ENCODE results near the gene HYDIN. TPM values are rescaled to one million over a fixed set of nuclear protein-coding genes. Genes with fewer than 3 reads are reported as not detected.

HYDIN gene
- total RNA-seq, 1 donor from 2014 or later = not detected

DNA sequence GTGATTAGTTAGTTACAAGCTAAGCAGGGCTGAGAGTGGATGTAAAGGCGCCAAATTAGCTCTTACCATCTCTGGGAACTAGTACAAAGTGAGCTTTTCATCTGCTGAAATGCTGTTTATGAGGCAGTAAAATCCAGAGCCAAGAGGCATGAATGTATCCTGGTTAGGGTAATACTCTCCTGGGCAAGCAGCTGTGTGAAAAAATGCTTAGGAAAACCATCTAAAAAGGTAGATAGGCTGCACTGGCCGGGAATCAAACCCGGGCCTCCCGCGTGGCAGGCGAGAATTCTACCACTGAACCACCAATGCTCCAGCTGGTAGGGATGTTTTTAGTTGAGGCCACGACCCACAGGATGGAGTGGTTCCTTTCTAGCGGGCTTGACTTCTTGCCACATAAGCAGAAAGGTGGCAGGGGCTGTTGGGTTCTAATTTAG is 452.5 kb downstream of the HYDIN start:
- Mint-ChIP-seq H3K9me3 (no peaks in the 10 kb centered on the region), H3K27me3 (ENCODE audit: insufficient read depth) (no peaks in the 10 kb centered on the region), H3K4me3 (no peak overlapping the region), H3K4me1 (ENCODE audit: low read depth) (no peaks in the 10 kb centered on the region), H3K27ac (no peak overlapping the region), H3K36me3 (ENCODE audit: low read depth) (peaks cover 28% of the 10 kb centered on the region)
- intact Hi-C loops (cut with micrococcal nuclease) = no loop called here
- DNase-seq (ENCODE audit: low spot score) = no peak

DNA sequence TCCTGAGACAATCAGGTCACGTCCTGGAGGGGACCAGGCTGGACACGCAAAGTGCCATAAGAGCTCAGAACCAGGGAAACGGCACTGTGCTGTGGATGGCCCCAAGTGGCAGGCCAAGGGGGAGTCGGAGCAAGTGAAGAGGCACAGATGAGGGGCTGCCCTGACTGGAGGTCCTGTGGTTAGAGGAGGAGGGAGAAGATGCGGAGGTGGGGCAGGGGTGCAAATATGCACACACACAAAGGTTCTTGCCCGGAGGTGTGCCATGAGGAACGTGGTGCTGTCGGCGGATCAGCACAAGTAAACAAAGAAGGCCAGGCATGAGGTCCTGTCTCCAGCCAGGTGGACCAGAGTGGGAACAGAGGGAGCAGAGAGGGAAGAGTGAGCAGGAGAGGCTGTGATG is 453.0 kb downstream of the HYDIN start:
- no peak overlapping the region for H3K4me3 Mint-ChIP-seq
- H3K9me3 Mint-ChIP-seq = no peaks in the 10 kb centered on the region
- no peak for DNase-seq (ENCODE audit: low spot score)
- no peak overlapping the region for H3K27ac Mint-ChIP-seq
- H3K36me3 Mint-ChIP-seq (ENCODE audit: low read depth) = peaks cover 23% of the 10 kb centered on the region
- no peaks in the 10 kb centered on the region for H3K4me1 Mint-ChIP-seq (ENCODE audit: low read depth)
- no peaks in the 10 kb centered on the region for H3K27me3 Mint-ChIP-seq (ENCODE audit: insufficient read depth)
- intact Hi-C loops (cut with micrococcal nuclease) = no loop called here

DNA sequence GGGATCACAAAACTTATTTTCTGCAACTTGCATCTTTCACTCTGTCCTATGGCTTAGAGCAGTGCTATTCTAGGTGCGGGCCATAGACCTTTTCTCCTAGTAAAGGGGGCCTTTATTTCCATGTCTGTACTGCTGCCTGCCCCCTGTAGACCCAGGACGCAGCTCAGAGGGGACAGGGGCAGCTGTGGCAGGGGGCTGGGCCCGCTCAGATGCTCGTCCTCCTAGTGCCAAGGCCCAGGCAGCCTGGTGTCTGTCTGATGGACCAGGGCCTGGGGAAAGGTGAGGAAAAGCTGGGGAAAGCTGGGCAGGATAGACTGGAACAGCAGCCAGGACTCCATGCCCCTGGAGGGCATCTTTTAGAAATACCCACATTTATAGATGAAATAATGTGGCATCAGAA is 455.1 kb downstream of the HYDIN start:
- Mint-ChIP-seq H3K4me3 (no peak overlapping the region), H3K9me3 (no peaks in the 10 kb centered on the region), H3K27ac (no peak overlapping the region), H3K27me3 (ENCODE audit: insufficient read depth) (no peaks in the 10 kb centered on the region), H3K36me3 (ENCODE audit: low read depth) (peaks cover 8% of the 10 kb centered on the region), H3K4me1 (ENCODE audit: low read depth) (peaks cover 9% of the 10 kb centered on the region)
- intact Hi-C loops (cut with micrococcal nuclease) = no loop called here
- DNase-seq (ENCODE audit: low spot score) = no peak

DNA sequence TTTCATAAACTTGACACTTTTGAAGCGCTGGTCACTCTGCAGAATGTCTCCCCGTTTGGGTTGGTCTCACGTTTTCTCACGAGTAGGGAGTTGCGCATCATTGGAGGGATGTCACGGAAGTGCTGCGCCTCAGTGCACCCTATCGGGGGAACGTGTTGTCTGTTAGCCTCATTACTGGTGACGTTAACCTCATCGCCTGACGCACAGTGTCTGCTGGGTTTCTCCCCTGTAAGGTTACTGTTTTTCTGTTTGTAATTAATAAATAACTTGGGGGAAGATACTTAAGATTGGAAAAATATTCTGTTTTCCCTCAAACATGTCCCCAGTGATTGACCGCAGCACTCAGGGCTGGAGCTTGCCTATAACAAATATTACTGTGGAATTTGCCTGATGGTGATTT is 456.3 kb downstream of the HYDIN start:
- intact Hi-C loops (cut with micrococcal nuclease) = no loop called here
- peaks cover 8% of the 10 kb centered on the region for H3K36me3 Mint-ChIP-seq (ENCODE audit: low read depth)
- no peak overlapping the region for H3K4me3 Mint-ChIP-seq
- H3K4me1 Mint-ChIP-seq (ENCODE audit: low read depth) = peaks cover 9% of the 10 kb centered on the region
- no peak for DNase-seq (ENCODE audit: low spot score)
- H3K9me3 Mint-ChIP-seq = no peaks in the 10 kb centered on the region
- H3K27me3 Mint-ChIP-seq (ENCODE audit: insufficient read depth) = no peaks in the 10 kb centered on the region
- no peak overlapping the region for H3K27ac Mint-ChIP-seq

DNA sequence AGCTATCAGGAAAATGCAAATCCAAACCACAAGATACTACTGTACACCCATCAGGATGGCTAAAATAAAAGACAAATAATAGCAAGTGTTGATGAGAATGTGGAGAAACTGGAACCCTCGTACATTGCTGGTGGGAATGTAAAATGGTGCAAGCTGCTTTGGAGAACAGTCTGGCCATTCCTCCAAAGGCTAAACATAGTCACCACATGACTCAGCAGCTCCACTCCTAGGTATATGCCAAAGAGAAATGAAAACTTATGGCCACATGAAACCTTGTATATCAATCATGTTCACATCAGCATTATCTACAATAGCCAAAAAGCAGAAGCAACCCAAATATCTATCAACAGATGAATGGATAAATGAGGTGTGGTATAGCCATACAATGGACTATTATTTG is 458.0 kb downstream of the HYDIN start:
- DNase-seq (ENCODE audit: low spot score) = no peak
- peaks cover 4% of the 10 kb centered on the region for H3K36me3 Mint-ChIP-seq (ENCODE audit: low read depth)
- no peaks in the 10 kb centered on the region for H3K9me3 Mint-ChIP-seq
- H3K4me3 Mint-ChIP-seq = no peak overlapping the region
- intact Hi-C loops (cut with micrococcal nuclease) = no loop called here
- peaks cover 9% of the 10 kb centered on the region for H3K4me1 Mint-ChIP-seq (ENCODE audit: low read depth)
- H3K27me3 Mint-ChIP-seq (ENCODE audit: insufficient read depth) = no peaks in the 10 kb centered on the region
- H3K27ac Mint-ChIP-seq = no peak overlapping the region

DNA sequence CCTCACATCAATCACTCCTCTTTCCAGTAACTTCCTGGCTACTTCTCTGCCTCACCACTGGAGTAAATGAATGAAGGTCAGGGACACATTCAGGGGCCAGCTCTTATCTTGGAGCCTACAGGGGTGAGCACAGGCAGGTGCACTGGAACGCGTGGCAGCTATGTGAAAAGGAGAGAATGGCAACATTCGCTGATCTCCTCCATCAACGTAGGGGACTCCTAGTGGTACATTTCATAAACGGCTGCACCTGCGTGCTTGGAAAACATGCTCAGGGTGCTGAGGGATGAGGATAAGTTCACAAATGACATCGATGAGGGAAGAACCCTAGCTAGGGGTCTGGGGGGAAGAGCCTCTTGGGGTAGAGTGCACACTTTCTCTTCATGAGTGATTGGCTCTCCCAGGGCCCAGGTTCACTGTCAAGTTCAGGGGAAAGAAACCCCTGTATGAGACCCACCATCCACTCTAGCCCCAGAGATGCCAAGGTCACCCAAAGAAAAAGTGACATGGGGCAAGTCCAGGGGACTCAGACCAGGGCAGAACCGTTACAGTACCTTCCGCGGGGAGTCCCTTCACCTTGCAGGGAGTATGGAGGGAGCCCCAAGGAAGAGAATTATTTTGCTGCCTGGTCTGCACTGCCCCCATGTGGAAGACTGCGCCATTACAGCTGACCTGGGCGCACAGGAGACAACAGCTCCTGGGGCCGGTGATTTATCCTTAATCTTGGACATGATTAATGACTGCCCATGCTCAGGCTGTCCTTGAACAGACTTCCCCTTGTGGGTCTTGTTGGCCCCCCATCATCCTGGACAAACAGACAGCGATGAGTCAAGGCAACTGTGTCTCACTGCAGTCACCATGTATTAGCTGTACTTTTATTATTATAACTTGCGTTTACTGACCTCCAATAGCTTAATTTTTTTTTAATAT is 459.6 kb downstream of the HYDIN start:
- Mint-ChIP-seq H3K27me3 (ENCODE audit: insufficient read depth) (no peaks in the 10 kb centered on the region), H3K9me3 (no peaks in the 10 kb centered on the region), H3K4me3 (no peak overlapping the region), H3K27ac (no peak overlapping the region), H3K4me1 (ENCODE audit: low read depth) (peaks cover 9% of the 10 kb centered on the region), H3K36me3 (ENCODE audit: low read depth) (peaks cover 4% of the 10 kb centered on the region)
- peak; percentile 45 for DNase-seq (ENCODE audit: low spot score)
- intact Hi-C loops (cut with micrococcal nuclease) = loop anchor here (1.0 to 2.0 kb wide), 4 partner anchors 34 to 196 kb away; no protein-coding TSS in a partner anchor

DNA sequence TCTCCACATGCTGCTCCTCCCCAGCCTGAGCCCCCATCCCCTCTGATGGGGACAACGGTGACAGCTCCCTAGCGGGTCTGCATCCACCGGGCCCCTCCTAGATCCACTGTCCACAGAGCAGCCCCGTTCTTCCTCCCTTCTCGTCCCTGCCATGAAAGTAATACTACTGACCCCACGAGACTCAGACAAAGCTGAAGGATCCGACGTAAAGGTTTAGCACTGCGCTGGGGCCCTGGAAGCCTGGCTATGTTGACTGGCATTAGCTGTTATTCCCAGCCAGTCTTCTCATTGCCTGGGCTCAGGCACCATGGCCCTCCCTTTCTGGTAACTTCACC is 460.3 kb downstream of the HYDIN start:
- no peak for DNase-seq (ENCODE audit: low spot score)
- no peaks in the 10 kb centered on the region for H3K9me3 Mint-ChIP-seq
- intact Hi-C loops (cut with micrococcal nuclease) = loop anchor here (2.0 kb wide), 1 partner anchor 195 kb away; no protein-coding TSS in a partner anchor
- H3K4me3 Mint-ChIP-seq = no peak overlapping the region
- no peak overlapping the region for H3K27ac Mint-ChIP-seq
- peaks cover 9% of the 10 kb centered on the region for H3K4me1 Mint-ChIP-seq (ENCODE audit: low read depth)
- H3K36me3 Mint-ChIP-seq (ENCODE audit: low read depth) = peaks cover 4% of the 10 kb centered on the region
- no peaks in the 10 kb centered on the region for H3K27me3 Mint-ChIP-seq (ENCODE audit: insufficient read depth)

DNA sequence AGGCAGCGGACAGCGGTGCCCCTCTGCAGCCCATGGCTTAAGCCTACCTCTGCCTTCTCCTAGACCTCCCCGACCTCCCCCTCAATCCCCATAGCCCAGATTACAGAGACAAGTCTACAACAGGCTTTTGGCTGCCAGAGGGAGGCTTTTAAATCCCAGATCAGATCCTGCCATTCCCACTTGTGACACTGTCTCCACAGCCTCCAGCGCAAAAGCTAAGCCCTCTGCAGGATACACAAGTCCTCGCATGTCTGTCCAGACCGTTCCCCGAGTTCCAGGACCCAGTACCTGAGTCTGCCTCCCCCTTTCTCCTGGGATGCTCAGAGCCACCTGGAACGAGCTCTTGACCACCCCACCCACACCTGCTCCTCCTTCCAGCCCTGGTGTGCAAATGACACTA is 460.8 kb downstream of the HYDIN start:
- Mint-ChIP-seq H3K27ac (no peak overlapping the region), H3K36me3 (ENCODE audit: low read depth) (peaks cover 3% of the 10 kb centered on the region), H3K4me1 (ENCODE audit: low read depth) (peaks cover 9% of the 10 kb centered on the region), H3K4me3 (no peak overlapping the region), H3K27me3 (ENCODE audit: insufficient read depth) (no peaks in the 10 kb centered on the region), H3K9me3 (no peaks in the 10 kb centered on the region)
- intact Hi-C loops (cut with micrococcal nuclease) = loop anchor here (2.0 kb wide), 1 partner anchor 195 kb away; no protein-coding TSS in a partner anchor
- DNase-seq (ENCODE audit: low spot score) = no peak

DNA sequence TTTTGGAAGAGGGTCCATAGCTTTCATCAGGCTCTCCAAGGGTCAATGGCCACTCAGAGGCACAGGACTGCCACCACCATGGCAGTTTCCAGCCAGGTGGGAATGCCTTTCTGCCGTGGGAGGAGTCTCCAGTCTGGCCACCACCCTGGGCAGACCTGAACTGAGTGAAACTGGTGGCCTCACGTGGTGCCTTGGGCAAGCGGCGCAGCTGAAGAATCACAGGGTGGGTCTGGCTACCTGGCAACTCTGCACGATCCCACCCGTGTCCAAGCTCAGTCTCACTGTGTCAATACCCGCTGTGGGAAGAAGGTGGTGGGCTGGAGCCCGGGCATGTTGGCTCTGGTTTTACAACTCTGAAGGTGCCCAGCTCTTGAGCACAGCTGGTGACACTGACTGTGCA is 461.4 kb downstream of the HYDIN start:
- intact Hi-C loops (cut with micrococcal nuclease) = no loop called here
- Mint-ChIP-seq H3K4me3 (no peak overlapping the region), H3K36me3 (ENCODE audit: low read depth) (peaks cover 3% of the 10 kb centered on the region), H3K27ac (no peak overlapping the region), H3K9me3 (no peaks in the 10 kb centered on the region), H3K4me1 (ENCODE audit: low read depth) (peaks cover 9% of the 10 kb centered on the region), H3K27me3 (ENCODE audit: insufficient read depth) (no peaks in the 10 kb centered on the region)
- no peak for DNase-seq (ENCODE audit: low spot score)

GRCh38 chr16:70768203-70768580 is 462.3 kb downstream of the HYDIN start:
- no peak overlapping the region for H3K27ac Mint-ChIP-seq

DNA sequence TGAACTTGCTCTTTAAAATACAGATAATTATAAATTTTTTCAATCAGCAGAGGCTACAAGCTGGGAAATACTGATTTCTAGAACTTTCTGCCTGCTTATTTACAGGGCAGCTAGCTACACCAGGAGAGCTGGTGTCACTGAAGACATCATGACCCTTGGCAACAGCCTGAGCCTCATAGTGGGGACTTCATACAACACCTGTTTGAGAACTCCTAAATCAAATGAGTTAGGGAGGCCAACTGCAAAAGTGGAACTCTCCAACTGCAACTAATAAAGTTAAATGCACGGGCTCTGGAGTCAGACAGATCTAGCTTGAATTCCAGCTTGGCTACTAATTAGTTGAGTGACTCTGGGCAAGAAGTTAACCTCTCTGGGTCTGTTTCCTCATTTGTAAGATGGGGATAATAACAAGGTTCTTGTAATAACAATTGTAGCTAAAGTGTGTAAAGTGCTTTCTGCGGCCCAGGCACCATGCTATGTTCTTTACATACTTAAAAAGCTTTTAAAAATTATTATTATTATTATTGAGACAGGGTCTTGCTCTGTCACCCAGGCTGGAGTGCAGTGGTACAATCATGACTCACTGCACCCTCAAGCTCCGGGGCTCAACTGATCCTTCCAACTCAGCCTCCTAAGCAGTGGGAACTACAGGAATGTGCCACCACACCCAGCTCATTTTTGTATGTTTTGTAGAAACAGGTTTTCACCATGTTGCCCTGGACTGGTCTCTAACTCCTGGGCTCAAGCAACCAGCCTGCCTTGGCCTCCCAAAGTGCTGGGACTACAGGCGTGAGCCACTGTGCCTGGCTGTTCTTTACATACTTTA is 462.9 kb downstream of the HYDIN start:
- H3K4me3 Mint-ChIP-seq = no peak overlapping the region
- intact Hi-C loops (cut with micrococcal nuclease) = no loop called here
- no peak for DNase-seq (ENCODE audit: low spot score)
- H3K27me3 Mint-ChIP-seq (ENCODE audit: insufficient read depth) = no peaks in the 10 kb centered on the region
- peaks cover 3% of the 10 kb centered on the region for H3K36me3 Mint-ChIP-seq (ENCODE audit: low read depth)
- peaks cover 9% of the 10 kb centered on the region for H3K4me1 Mint-ChIP-seq (ENCODE audit: low read depth)
- no peak overlapping the region for H3K27ac Mint-ChIP-seq
- no peaks in the 10 kb centered on the region for H3K9me3 Mint-ChIP-seq

More at GRCh38 chr16:70768203-70768580, 462.3 kb downstream of the HYDIN start:
- intact Hi-C loops (cut with micrococcal nuclease) = no loop called here
- Mint-ChIP-seq H3K27me3 (ENCODE audit: insufficient read depth) (no peaks in the 10 kb centered on the region), H3K4me1 (ENCODE audit: low read depth) (peaks cover 9% of the 10 kb centered on the region), H3K9me3 (no peaks in the 10 kb centered on the region), H3K4me3 (no peak overlapping the region), H3K36me3 (ENCODE audit: low read depth) (peaks cover 3% of the 10 kb centered on the region)
- DNase-seq (ENCODE audit: low spot score) = no peak

GRCh38 chr16:70766658-70767057 is 463.9 kb downstream of the HYDIN start:
- intact Hi-C loops (cut with micrococcal nuclease) = no loop called here
- H3K27ac Mint-ChIP-seq = no peak overlapping the region

DNA sequence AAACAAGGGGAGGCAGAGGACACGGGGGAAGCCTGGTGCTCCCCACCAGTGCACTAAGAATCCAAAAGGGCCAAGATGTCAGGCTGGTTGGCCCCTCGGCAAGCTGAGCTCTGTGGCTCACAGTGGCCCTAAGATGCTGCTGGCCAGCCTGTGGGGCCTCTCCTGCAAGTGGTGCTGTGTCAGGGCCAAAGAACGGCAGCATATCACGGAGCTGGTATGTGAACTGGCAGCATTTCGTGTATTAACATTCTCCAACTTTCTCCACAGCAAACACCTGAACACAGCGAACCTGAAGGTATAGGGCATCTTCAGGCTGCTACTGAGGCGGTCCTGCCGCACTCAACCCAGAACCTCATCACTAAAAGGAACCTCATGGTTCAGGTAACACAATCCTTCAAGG is 464.3 kb downstream of the HYDIN start:
- Mint-ChIP-seq H3K4me1 (ENCODE audit: low read depth) (peaks cover 8% of the 10 kb centered on the region), H3K4me3 (no peak overlapping the region), H3K9me3 (no peaks in the 10 kb centered on the region), H3K27me3 (ENCODE audit: insufficient read depth) (no peaks in the 10 kb centered on the region), H3K36me3 (ENCODE audit: low read depth) (no peaks in the 10 kb centered on the region), H3K27ac (no peak overlapping the region)
- DNase-seq (ENCODE audit: low spot score) = no peak
- intact Hi-C loops (cut with micrococcal nuclease) = no loop called here

More at GRCh38 chr16:70766658-70767057, 463.9 kb downstream of the HYDIN start:
- peaks cover 9% of the 10 kb centered on the region for H3K4me1 Mint-ChIP-seq (ENCODE audit: low read depth)
- no peaks in the 10 kb centered on the region for H3K27me3 Mint-ChIP-seq (ENCODE audit: insufficient read depth)
- DNase-seq (ENCODE audit: low spot score) = no peak
- H3K36me3 Mint-ChIP-seq (ENCODE audit: low read depth) = no peaks in the 10 kb centered on the region
- no peak overlapping the region for H3K4me3 Mint-ChIP-seq
- no peaks in the 10 kb centered on the region for H3K9me3 Mint-ChIP-seq
